Measurements from ENCODE around the gene YTHDF1. TPM values are rescaled to one million over a fixed set of nuclear protein-coding genes. Genes with fewer than 3 reads are reported as not detected.

The YTHDF1 gene
- total RNA-seq, 2 donors from 2014 or later: 64.9 to 73.2 TPM

DNA sequence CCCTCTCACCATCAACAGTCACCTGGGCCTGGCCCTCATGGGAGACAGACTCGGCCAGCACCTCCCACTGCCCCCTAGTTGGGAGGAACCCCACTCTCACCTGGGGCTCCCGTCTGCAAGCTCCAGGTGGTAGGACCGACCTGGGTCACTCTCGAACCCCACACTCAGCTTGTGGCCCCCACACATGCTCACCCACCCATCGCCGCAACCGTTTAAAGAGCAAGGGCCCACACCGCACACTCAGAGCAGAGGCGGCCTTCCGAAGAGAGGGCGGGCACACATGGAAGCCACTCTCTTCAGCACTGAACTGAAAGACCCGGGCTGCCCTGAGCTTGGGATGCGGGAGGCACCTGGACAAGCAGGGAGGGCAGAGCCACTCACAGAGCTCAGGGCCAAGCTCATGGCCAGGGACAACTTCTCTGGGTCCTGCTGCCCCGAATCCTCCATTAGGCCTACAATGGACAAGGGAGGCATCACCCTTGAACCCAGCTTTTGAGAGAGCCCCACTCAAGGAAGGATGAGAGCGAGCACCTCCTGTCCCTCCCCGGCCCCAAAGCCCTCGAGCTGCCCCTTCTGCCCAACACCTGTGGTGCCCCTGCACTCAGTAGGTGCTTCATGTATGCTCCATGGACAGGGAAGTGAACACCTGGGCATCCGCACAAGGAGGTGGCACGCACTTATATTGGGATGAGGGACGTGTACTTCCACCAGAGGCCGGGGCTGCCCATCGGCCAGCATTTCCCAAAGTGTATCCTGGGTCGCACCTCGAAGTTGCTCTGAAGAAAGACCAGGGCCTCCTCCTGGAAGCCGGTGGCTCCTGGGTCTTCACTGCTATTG lies 50.4 kb downstream of the YTHDF1 start:
- H3K36me3 ChIP-seq (ENCODE audit: control insufficient read depth, insufficient read depth, low read length): no peaks in the 10 kb centered on the region
- DNase-seq: no peak
- H3K27ac ChIP-seq (ENCODE audit: low read depth, low read length): no peak overlapping the region
- no peaks in the 10 kb centered on the region for H3K36me3 Mint-ChIP-seq (ENCODE audit: low read depth)
- H3K27me3 ChIP-seq (ENCODE audit: control insufficient read depth, insufficient read depth, low read length, poor library complexity, severe bottlenecking): peaks cover 13% of the 10 kb centered on the region
- no peak overlapping the region for H3K27ac Mint-ChIP-seq
- peaks cover 16% of the 10 kb centered on the region for H3K27me3 Mint-ChIP-seq (ENCODE audit: insufficient read depth)
- H3K9me3 Mint-ChIP-seq: no peaks in the 10 kb centered on the region
- H3K9me3 ChIP-seq (ENCODE audit: control insufficient read depth, low read length): no peaks in the 10 kb centered on the region
- H3K4me1 ChIP-seq (ENCODE audit: control insufficient read depth, insufficient read depth, low read length): no peaks in the 10 kb centered on the region
- TF ChIP-seq, protein P1, sequence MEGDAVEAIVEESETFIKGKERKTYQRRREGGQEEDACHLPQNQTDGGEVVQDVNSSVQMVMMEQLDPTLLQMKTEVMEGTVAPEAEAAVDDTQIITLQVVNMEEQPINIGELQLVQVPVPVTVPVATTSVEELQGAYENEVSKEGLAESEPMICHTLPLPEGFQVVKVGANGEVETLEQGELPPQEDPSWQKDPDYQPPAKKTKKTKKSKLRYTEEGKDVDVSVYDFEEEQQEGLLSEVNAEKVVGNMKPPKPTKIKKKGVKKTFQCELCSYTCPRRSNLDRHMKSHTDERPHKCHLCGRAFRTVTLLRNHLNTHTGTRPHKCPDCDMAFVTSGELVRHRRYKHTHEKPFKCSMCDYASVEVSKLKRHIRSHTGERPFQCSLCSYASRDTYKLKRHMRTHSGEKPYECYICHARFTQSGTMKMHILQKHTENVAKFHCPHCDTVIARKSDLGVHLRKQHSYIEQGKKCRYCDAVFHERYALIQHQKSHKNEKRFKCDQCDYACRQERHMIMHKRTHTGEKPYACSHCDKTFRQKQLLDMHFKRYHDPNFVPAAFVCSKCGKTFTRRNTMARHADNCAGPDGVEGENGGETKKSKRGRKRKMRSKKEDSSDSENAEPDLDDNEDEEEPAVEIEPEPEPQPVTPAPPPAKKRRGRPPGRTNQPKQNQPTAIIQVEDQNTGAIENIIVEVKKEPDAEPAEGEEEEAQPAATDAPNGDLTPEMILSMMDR (conservative IDR thresholded peaks at IDR 0.05): no peak
- H3K4me1 Mint-ChIP-seq: no peaks in the 10 kb centered on the region
- 92 to 95% methylated on average over 14 to 25 of the region's 25 CpGs for WGBS, 2 experiments (ENCODE audit: insufficient coverage in 1 of 2, insufficient read length in 1 of 2)
- H3K9ac ChIP-seq (ENCODE audit: extremely low read depth, low read length, poor library complexity, severe bottlenecking): no peak overlapping the region
- H3K4me3 ChIP-seq (ENCODE audit: low read length): no peak overlapping the region
- no peak overlapping the region for H3K4me3 Mint-ChIP-seq

DNA sequence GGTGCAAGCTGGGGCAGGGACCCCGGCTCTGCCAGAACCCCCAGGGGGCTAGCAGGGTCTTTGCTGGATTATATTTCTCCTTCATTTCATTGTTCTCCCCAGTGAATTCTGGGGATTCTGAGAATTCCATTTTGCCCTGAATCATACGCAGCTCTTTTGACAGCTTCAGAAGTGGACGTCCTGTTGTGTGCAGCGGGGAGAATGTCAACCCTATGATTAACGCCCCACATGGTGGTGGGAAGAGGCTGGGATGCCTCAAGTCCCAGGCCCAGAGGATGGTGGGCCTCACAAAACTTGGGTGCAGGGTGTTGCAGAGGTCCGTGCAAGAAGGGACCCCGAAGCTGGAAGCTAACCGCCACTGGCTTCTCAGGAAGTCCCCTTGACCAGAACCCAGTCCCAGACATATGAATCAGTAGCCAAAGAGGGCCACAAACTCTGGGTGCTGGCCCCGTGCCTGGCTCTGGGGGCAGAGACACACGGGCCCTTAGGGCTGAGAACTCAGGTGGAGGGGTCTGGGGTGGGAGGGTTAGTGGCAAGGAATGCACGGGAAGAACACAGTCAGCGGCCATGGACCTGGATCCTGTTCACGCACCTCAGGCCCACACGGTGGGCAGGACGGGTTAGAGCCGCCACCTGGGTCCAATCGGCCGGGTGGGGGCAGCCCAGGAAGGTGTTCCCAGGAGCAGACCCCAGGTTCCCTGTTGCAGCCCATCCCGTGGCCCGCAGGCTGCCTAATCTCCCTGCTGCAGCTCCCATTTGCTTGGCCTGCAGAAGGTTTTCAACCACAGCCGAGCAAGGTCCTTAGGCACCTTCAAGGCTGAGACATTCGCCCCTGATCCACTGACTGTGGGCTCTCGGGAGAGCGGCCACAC lies 51.2 kb downstream of the YTHDF1 start:
- H3K27ac ChIP-seq (ENCODE audit: low read depth, low read length): no peak overlapping the region
- H3K9me3 ChIP-seq (ENCODE audit: control insufficient read depth, low read length): no peaks in the 10 kb centered on the region
- Mint-ChIP-seq H3K4me1 (no peaks in the 10 kb centered on the region), H3K4me3 (no peak overlapping the region), H3K36me3 (ENCODE audit: low read depth) (no peaks in the 10 kb centered on the region), H3K27ac (no peak overlapping the region), H3K9me3 (no peaks in the 10 kb centered on the region), H3K27me3 (ENCODE audit: insufficient read depth) (peaks cover 7% of the 10 kb centered on the region)
- no peak overlapping the region for H3K9ac ChIP-seq (ENCODE audit: extremely low read depth, low read length, poor library complexity, severe bottlenecking)
- no peaks in the 10 kb centered on the region for H3K36me3 ChIP-seq (ENCODE audit: control insufficient read depth, insufficient read depth, low read length)
- TF ChIP-seq, protein P1 (conservative IDR thresholded peaks at IDR 0.05): no peak
- 85 to 89% methylated on average over 13 to 24 of the region's 24 CpGs for WGBS, 2 experiments (ENCODE audit: insufficient coverage in 1 of 2, insufficient read length in 1 of 2)
- H3K27me3 ChIP-seq (ENCODE audit: control insufficient read depth, insufficient read depth, low read length, poor library complexity, severe bottlenecking): peaks cover 5% of the 10 kb centered on the region
- no peaks in the 10 kb centered on the region for H3K4me1 ChIP-seq (ENCODE audit: control insufficient read depth, insufficient read depth, low read length)
- H3K4me3 ChIP-seq (ENCODE audit: low read length): no peak overlapping the region
- no peak for DNase-seq

DNA sequence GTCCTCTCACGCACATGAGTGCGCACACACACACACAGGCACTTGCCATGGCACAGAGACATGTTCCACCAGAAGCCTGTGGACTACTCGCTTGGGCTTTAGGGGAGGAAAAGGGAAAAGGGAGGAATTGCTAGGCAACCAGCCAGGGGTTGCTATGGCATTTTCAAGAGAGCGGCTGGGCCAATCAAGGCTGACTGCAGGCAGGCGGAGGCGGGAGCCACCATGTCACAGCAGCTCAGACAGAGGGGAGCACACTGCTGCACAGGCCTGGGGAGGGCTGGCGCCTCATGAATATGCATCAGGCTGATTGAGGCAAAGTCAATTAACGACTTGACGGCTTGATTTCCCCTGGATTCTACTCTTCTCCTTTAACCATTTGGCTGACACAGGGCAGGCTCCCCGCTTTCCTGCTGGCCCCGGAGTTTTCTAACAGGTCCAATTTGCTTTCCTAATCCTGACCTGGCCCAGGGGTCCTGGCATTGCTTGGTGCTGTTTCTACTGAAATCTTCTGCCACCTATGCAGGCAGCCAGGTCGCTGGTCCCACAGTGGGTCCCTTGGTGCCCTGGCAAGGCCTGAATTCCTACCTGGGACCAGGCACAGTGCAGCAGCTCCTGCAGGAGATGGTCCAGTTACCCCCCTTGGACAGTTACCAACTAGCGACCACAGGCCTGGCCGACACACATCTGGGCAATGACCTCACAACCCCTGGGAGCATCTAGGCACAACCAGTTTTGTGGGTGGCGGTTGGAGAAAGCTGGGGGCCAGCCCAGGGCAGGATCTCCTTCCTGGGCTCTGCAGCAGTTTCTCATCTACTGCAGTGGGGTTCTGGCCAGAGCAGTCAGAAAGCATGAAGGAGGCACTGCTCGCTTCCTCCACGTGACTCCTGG lies 52.1 kb downstream of the YTHDF1 start:
- H3K27ac Mint-ChIP-seq: no peak overlapping the region
- Histone ChIP-seq H3K9me3 (ENCODE audit: control insufficient read depth, low read length) (no peaks in the 10 kb centered on the region), H3K4me3 (ENCODE audit: low read length) (no peak overlapping the region), H3K4me1 (ENCODE audit: control insufficient read depth, insufficient read depth, low read length) (no peaks in the 10 kb centered on the region), H3K36me3 (ENCODE audit: control insufficient read depth, insufficient read depth, low read length) (no peaks in the 10 kb centered on the region), H3K27ac (ENCODE audit: low read depth, low read length) (no peak overlapping the region), H3K27me3 (ENCODE audit: control insufficient read depth, insufficient read depth, low read length, poor library complexity, severe bottlenecking) (no peaks in the 10 kb centered on the region), H3K9ac (ENCODE audit: extremely low read depth, low read length, poor library complexity, severe bottlenecking) (no peak overlapping the region)
- no peaks in the 10 kb centered on the region for H3K36me3 Mint-ChIP-seq (ENCODE audit: low read depth)
- no peaks in the 10 kb centered on the region for H3K4me1 Mint-ChIP-seq
- no peak for DNase-seq
- 68 to 78% methylated on average over 12 to 17 of the region's 17 CpGs for WGBS, 2 experiments (ENCODE audit: insufficient coverage in 1 of 2, insufficient read length in 1 of 2)
- no peak overlapping the region for H3K4me3 Mint-ChIP-seq
- H3K27me3 Mint-ChIP-seq (ENCODE audit: insufficient read depth): peaks cover 3% of the 10 kb centered on the region
- TF ChIP-seq, protein P1 (conservative IDR thresholded peaks at IDR 0.05): no peak
- no peaks in the 10 kb centered on the region for H3K9me3 Mint-ChIP-seq
